A549 (cell line): ENCODE data around the gene CFAP58.

Experiments
- BHLHE40 ChIP-seq: IDR thresholded peaks from 2 replicates; pipeline ENCODE4 v1.6.1; 2012; ENCODE audit warnings: low read depth, low read length, inconsistent platforms
- HOXA7 ChIP-seq: fragments of 250-450 bp; sonication (Bioruptor Pico); IDR thresholded peaks from 2 replicates; pipeline ENCODE4 v1.5.0; 2020; ENCODE audit warnings: mild to moderate bottlenecking, moderate library complexity
- MAFK ChIP-seq: fragments of 450-650 bp; IDR thresholded peaks from 2 replicates; pipeline ENCODE4 v1.6.1; 2014; ENCODE audit not compliant: partially characterized antibody
- MYC ChIP-seq: IDR thresholded peaks from 2 replicates; pipeline ENCODE4 v1.6.1; 2012; ENCODE audit warnings: mild to moderate bottlenecking, inconsistent platforms, low read length, improper control_type of control experiment, borderline replicate concordance
- PHF8 ChIP-seq: fragments of 200-600 bp; sonication (generic); IDR thresholded peaks from 2 replicates; pipeline ENCODE4 v1.6.1; 2016; ENCODE audit warnings: low read depth, mild to moderate bottlenecking, antibody characterized with exemption, moderate library complexity, borderline replicate concordance
- POLR2A ChIP-seq: IDR thresholded peaks from 2 replicates; pipeline ENCODE4 v1.6.1; 2012; ENCODE audit warnings: mild to moderate bottlenecking, low read length
- REST ChIP-seq: fragments of 200-600 bp; sonication (generic); IDR thresholded peaks from 2 replicates; pipeline ENCODE4 v1.6.1; 2016; ENCODE audit warnings: antibody characterized with exemption, mild to moderate bottlenecking, moderate library complexity
- SMC3 ChIP-seq: fragments of >200 bp; sonication (Bioruptor Twin); formaldehyde crosslinking; IDR thresholded peaks from 3 replicates; pipeline ENCODE4 v1.6.1; 2018; ENCODE audit warnings: inconsistent platforms
- TF ChIP-seq, protein P1 (sequence below): fragments of >200 bp; sonication (Bioruptor Twin); formaldehyde crosslinking; IDR thresholded peaks from 3 replicates; pipeline ENCODE4 v1.5.1; 2016
- TF ChIP-seq, protein P2 (sequence below): fragments of >200 bp; sonication (Bioruptor Twin); formaldehyde crosslinking; IDR thresholded peaks from 3 replicates; pipeline ENCODE4 v1.6.1; 2016
- TF ChIP-seq, protein P3 (sequence below): fragments of 450-650 bp; IDR thresholded peaks from 2 replicates; pipeline ENCODE4 v1.6.1; 2014; ENCODE audit warnings: antibody characterized with exemption

GRCh38 chr10:104434601-104435000 is 81.0 kb downstream of the CFAP58 start:
- TF ChIP-seq, protein P1, sequence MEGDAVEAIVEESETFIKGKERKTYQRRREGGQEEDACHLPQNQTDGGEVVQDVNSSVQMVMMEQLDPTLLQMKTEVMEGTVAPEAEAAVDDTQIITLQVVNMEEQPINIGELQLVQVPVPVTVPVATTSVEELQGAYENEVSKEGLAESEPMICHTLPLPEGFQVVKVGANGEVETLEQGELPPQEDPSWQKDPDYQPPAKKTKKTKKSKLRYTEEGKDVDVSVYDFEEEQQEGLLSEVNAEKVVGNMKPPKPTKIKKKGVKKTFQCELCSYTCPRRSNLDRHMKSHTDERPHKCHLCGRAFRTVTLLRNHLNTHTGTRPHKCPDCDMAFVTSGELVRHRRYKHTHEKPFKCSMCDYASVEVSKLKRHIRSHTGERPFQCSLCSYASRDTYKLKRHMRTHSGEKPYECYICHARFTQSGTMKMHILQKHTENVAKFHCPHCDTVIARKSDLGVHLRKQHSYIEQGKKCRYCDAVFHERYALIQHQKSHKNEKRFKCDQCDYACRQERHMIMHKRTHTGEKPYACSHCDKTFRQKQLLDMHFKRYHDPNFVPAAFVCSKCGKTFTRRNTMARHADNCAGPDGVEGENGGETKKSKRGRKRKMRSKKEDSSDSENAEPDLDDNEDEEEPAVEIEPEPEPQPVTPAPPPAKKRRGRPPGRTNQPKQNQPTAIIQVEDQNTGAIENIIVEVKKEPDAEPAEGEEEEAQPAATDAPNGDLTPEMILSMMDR = no peak
- TF ChIP-seq MYC = no peak
- TF ChIP-seq, protein P2, sequence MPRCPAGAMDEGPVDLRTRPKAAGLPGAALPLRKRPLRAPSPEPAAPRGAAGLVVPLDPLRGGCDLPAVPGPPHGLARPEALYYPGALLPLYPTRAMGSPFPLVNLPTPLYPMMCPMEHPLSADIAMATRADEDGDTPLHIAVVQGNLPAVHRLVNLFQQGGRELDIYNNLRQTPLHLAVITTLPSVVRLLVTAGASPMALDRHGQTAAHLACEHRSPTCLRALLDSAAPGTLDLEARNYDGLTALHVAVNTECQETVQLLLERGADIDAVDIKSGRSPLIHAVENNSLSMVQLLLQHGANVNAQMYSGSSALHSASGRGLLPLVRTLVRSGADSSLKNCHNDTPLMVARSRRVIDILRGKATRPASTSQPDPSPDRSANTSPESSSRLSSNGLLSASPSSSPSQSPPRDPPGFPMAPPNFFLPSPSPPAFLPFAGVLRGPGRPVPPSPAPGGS = no peak
- TF ChIP-seq MAFK = no peak
- no peak for TF ChIP-seq SMC3
- TF ChIP-seq, protein P3, sequence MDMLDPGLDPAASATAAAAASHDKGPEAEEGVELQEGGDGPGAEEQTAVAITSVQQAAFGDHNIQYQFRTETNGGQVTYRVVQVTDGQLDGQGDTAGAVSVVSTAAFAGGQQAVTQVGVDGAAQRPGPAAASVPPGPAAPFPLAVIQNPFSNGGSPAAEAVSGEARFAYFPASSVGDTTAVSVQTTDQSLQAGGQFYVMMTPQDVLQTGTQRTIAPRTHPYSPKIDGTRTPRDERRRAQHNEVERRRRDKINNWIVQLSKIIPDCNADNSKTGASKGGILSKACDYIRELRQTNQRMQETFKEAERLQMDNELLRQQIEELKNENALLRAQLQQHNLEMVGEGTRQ = no peak
- TF ChIP-seq POLR2A = no peak
- TF ChIP-seq BHLHE40 = no peak
- TF ChIP-seq REST = no peak
- no peak for TF ChIP-seq PHF8
- no peak for TF ChIP-seq HOXA7 (CRISPR knock-in tag)
